MCF 10A (cell line): ENCODE results near the gene GYG1. TPM values are rescaled to one million over a fixed set of nuclear protein-coding genes. Genes with fewer than 3 reads are reported as not detected.

ENCODE experiments used
- BruUV-seq: library from RNA; stranded (reverse); fragments of 400-500 nt; replicated peaks from 2 replicates; lab custom pipeline; 2021; lab: Mats Ljungman, UMichigan
- CTCF ChIA-PET: fragments of 300-600 bp; sonication (Branson Sonifier 250); formaldehyde crosslinking; extraction: SDS; loops from one replicate; lab custom pipeline; 2021; ENCODE audit warnings: antibody characterized with exemption, inconsistent platforms; lab: Yijun Ruan, JAX
- POLR2A ChIA-PET: fragments of 300-600, 350-650 bp; sonication (Branson Sonifier 250); formaldehyde crosslinking; extraction: SDS; loops from one replicate; lab custom pipeline; 2020; ENCODE audit warnings: antibody characterized with exemption, inconsistent platforms; lab: Yijun Ruan, JAX
- DNase-seq: peaks from one replicate; pipeline ENCODE4 v3.0.0-alpha.2; 2018; ENCODE audit not compliant: unreplicated experiment
- H3K27ac Mint-ChIP-seq: one replicate; pipeline ENCODE4 v1.8.0; 2022; ENCODE audit warnings: mild to moderate bottlenecking, low read depth, mixed read lengths; ENCODE audit not compliant: unreplicated experiment
- H3K27me3 Mint-ChIP-seq: one replicate; pipeline ENCODE4 v1.8.0; 2022; ENCODE audit warnings: mixed read lengths; ENCODE audit not compliant: insufficient read depth, unreplicated experiment
- H3K36me3 Mint-ChIP-seq: one replicate; pipeline ENCODE4 v1.8.0; 2022; ENCODE audit warnings: mild to moderate bottlenecking, moderate library complexity, mixed read lengths; ENCODE audit not compliant: insufficient read depth, unreplicated experiment
- H3K4me1 Mint-ChIP-seq: one replicate; pipeline ENCODE4 v1.8.0; 2022; ENCODE audit warnings: mixed read lengths; ENCODE audit not compliant: insufficient read depth, unreplicated experiment
- H3K4me3 Mint-ChIP-seq: one replicate; pipeline ENCODE4 v1.8.0; 2022; ENCODE audit warnings: mild to moderate bottlenecking, moderate library complexity, mixed read lengths; ENCODE audit not compliant: unreplicated experiment
- H3K9me3 Mint-ChIP-seq: one replicate; pipeline ENCODE4 v1.8.0; 2022; ENCODE audit warnings: mixed read lengths; ENCODE audit not compliant: unreplicated experiment
- CTCF ChIP-seq: fragments of 200-600 bp; IDR thresholded peaks from one replicate; pipeline ENCODE4 v1.8.0; 2022; ENCODE audit warnings: antibody characterized with exemption, mild to moderate bottlenecking; ENCODE audit not compliant: unreplicated experiment
- intact Hi-C: fragments of 100-400 bp; cut with micrococcal nuclease; formaldehyde crosslinking; loops from 2 replicates; pipeline ENCODE4 v1.14.1; 2022
- total RNA-seq: library from RNA; stranded (reverse); gene quantifications from 2 replicates; pipeline ENCODE4 v1.2.3, GENCODE V29; 2022

The GYG1 gene
- total RNA-seq, 1 experiment from 2014 or later = 22.3 TPM

- H3K27me3 Mint-ChIP-seq = no peaks in the 10 kb centered on the region
- H3K27ac Mint-ChIP-seq = no peak overlapping the region
- peaks cover 7% of the 10 kb centered on the region for H3K4me1 Mint-ChIP-seq
- peaks cover 39% of the 10 kb centered on the region for H3K36me3 Mint-ChIP-seq
- DNase-seq = no peak
- ChIA-PET CTCF (interaction anchor here (0.7 kb wide), 1 partner anchor 229 kb away, joined by 3 read pairs; no protein-coding TSS in a partner anchor), POLR2A (no interaction called here)
- no TSS peak for BruUV-seq
- H3K4me3 Mint-ChIP-seq = no peak overlapping the region
- TF ChIP-seq CTCF = no peak
- intact Hi-C loops = no loop called here
- H3K9me3 Mint-ChIP-seq = no peaks in the 10 kb centered on the region
These were observed 47.0 kb downstream of the GYG1 start for GRCh38 chr3:149038322-149038721.

GRCh38 chr3:149042789-149043386, 51.5 kb downstream of the GYG1 start:
- POLR2A ChIA-PET = no interaction called here
- intact Hi-C loops = no loop called here
- TF ChIP-seq CTCF = no peak
- peak overlapping the region; percentile 2 for H3K4me3 Mint-ChIP-seq
- H3K27me3 Mint-ChIP-seq = no peaks in the 10 kb centered on the region
- BruUV-seq = no TSS peak
- H3K27ac Mint-ChIP-seq = peak overlapping the region; percentile 44
- peak; percentile 55 for DNase-seq
- CTCF ChIA-PET = interaction anchor here (0.6 to 1.1 kb wide), 5 partner anchors 17 to 1592 kb away, joined by 3 to 5 read pairs (median 4); no protein-coding TSS in a partner anchor
- H3K36me3 Mint-ChIP-seq = peaks cover 29% of the 10 kb centered on the region
- no peaks in the 10 kb centered on the region for H3K9me3 Mint-ChIP-seq
- peaks cover 9% of the 10 kb centered on the region for H3K4me1 Mint-ChIP-seq

- Mint-ChIP-seq H3K9me3 (no peaks in the 10 kb centered on the region), H3K27ac (peak overlapping the region; percentile 66), H3K4me3 (no peak overlapping the region), H3K36me3 (peaks cover 24% of the 10 kb centered on the region), H3K27me3 (no peaks in the 10 kb centered on the region), H3K4me1 (peaks cover 9% of the 10 kb centered on the region)
- POLR2A ChIA-PET = interaction anchor here (0.6 to 1.6 kb wide), 3 partner anchors 13 to 405 kb away, joined by 3 read pairs; no protein-coding TSS in a partner anchor
- no TSS peak for BruUV-seq
- TF ChIP-seq CTCF = no peak
- DNase-seq = no peak
- CTCF ChIA-PET = interaction anchor here (1.1 kb wide), 1 partner anchor 32 kb away, joined by 3 read pairs; no protein-coding TSS in a partner anchor
- intact Hi-C loops = no loop called here
These were observed 53.2 kb downstream of the GYG1 start for GRCh38 chr3:149044339-149045083.

GRCh38 chr3:149055575-149055974, 64.2 kb downstream of the GYG1 start:
- Mint-ChIP-seq H3K36me3 (peaks cover 43% of the 10 kb centered on the region), H3K4me1 (no peaks in the 10 kb centered on the region), H3K27me3 (no peaks in the 10 kb centered on the region), H3K27ac (no peak overlapping the region), H3K9me3 (peaks cover 6% of the 10 kb centered on the region), H3K4me3 (no peak overlapping the region)
- BruUV-seq = no TSS peak
- ChIA-PET POLR2A (no interaction called here), CTCF (no interaction called here)
- intact Hi-C loops = no loop called here
- DNase-seq = no peak
- no peak for TF ChIP-seq CTCF
